Eye (tissue), 1 donor: ENCODE results near the gene TMEM231.
A peak's percentile ranks its signal among the peaks of the same experiment; 100 is the strongest.
"Not testable (repeated sequence)": the region's sequence is repeated elsewhere in the genome, so short reads cannot be mapped to it uniquely, and the experiment has no call there.

Source experiments
- DNase-seq: peaks from one replicate; pipeline ENCODE4 v3.0.0-alpha.2; 2015

The TMEM231 gene, protein sequence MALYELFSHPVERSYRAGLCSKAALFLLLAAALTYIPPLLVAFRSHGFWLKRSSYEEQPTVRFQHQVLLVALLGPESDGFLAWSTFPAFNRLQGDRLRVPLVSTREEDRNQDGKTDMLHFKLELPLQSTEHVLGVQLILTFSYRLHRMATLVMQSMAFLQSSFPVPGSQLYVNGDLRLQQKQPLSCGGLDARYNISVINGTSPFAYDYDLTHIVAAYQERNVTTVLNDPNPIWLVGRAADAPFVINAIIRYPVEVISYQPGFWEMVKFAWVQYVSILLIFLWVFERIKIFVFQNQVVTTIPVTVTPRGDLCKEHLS

DNA sequence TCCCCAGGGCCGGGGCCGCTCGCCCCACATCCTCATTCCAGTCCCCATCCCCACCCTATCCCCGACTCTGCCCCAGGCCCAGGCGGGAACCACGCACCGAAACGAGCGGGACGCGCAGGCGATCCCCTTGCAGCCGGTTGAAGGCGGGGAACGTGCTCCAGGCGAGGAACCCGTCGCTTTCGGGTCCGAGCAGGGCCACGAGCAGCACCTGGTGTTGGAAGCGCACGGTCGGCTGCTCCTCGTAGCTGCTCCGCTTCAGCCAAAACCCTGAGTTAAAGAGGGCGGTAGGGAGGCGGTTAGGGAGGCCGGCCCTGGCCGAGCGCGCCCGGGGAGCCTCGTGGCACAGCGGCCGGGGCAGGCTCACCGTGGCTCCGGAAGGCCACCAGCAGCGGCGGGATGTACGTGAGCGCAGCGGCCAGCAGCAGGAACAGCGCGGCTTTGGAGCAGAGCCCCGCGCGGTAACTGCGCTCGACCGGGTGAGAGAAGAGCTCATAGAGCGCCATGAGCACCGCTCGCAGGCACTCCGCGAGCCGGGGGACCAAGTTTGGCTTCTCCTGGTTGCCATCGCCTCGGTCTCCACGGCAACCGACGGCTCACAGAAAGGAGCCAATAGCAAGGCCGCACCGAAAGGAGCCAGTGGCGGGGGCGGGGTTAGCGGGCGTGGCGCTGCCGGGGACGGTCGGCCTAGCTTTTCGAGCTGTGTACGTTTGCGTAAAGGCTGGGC is at the start of gene TMEM231:
Gene TMEM231 (minus strand): TSS at position 546 of the 724 bp plus-strand sequence. CDS start 43 bp downstream, at position 503.
- DNase-seq: peak; percentile 98

- no peak for DNase-seq
Observed at GRCh38 chr16:75603241-75603640, 47.2 kb upstream of the TMEM231 start.

DNA sequence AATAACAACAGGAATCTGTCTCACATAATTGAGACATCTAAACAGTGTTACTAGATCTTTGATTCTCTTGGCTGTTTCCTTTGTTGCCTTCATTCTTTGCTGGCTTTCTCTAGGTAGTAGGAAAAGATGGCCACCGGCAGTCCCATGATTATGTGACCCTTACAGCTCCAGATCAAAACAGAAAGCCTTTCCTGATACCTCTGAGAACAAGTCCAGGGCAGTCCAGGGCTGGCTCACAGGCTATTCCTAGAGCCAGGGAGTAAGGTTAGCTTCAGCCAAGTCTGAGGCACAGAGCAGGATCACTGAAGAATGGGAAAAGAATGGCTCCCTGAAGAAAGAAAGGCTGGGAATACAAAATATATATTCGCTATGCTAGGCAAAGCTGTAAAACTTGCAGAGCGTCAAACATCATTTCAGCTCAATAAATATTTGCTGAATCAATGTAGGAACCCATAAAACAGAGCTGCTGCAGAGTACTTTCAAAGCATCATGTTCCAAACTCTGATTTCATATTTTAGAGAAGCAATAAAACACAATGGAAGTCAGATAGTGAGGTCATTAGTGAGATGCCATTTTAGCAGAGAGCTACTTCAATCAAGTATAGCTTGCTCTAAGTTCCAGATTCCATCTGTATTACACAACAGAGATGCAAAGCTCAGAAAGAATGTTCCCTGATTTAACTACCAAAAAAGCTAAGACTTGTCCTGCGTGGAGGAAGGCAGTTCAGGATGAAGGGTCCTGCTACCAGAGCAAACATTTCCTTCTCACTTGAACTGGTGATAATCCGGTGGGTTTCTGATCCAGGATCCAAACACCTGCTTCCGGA is 43.6 kb upstream of the TMEM231 start:
- DNase-seq: no peak

DNA sequence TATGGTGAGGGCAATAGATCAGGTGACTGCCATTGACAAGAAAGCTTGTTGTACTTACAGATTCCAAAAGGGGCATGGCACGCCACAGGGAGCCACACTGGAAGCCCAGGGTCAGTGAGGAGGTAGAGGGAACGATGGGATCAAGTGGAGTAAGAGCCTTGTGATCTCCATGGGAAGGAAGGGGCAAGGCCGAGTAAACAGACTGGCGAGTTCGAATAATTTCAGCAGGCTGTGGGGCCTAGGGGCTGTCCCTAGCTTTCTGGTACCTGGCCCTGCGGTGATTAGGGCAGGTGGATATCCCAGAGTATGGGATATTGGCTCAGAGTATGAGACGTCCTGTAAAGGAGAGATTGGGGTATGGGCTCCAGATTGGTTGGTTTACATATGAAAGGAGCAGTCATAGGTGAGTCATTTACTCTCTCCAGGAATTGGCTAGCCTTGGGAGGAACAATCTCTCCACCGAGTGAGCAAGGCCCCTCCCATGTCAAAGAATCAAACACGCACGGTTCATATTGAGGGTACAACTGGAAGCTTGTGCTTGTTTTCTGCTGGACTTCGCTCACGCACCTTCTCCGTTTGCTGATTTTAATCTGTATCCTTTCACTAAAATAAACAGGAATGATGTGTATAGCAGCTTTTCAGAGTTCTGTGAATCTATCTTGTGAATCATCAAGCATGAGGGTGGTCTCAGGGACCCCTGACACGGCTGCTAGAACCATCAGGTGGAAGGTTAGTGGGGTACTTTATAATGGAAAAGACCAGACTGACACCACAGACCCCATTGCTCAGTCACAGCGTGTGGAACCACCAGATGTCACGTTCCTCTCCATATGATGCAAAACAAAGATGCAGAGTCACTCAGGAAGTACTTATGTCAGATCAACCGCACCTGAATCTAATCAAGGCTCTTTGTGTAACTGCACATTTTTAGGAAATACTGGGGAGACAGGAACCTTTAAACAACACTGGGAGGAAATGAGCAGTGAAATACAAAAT is 38.1 kb upstream of the TMEM231 start:
- peak; percentile 5 for DNase-seq

GRCh38 chr16:75593308-75593707 is 37.3 kb upstream of the TMEM231 start:
- no peak for DNase-seq

- DNase-seq: not testable (repeated sequence)
Observed at GRCh38 chr16:75591927-75592326, 35.9 kb upstream of the TMEM231 start.

GRCh38 chr16:75590920-75591843 is 35.1 kb upstream of the TMEM231 start:
- peak; percentile 74 for DNase-seq

- DNase-seq: no peak
Observed at GRCh38 chr16:75589306-75589705, 33.3 kb upstream of the TMEM231 start.

GRCh38 chr16:75588716-75589115 is 32.7 kb upstream of the TMEM231 start:
- DNase-seq: no peak

DNA sequence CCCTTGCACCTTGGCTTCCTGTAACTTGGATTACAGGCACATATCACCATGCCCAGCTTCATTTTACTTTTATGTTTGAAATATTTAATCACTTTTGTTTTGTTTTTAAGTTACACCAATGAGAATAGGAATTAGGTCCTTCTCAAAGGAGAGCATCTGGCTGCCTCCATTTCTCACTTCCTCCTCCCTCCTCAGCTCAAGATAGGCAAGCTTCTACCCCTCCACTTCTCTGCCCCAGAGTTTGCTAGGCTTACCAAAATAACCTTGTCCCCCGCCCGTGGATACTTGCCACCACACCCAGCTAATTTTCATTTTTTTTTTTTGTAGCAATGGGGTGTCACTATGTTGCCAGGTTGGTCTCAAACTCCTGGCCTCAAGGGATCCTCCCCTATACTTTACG is 28.1 kb upstream of the TMEM231 start:
- no peak for DNase-seq

DNA sequence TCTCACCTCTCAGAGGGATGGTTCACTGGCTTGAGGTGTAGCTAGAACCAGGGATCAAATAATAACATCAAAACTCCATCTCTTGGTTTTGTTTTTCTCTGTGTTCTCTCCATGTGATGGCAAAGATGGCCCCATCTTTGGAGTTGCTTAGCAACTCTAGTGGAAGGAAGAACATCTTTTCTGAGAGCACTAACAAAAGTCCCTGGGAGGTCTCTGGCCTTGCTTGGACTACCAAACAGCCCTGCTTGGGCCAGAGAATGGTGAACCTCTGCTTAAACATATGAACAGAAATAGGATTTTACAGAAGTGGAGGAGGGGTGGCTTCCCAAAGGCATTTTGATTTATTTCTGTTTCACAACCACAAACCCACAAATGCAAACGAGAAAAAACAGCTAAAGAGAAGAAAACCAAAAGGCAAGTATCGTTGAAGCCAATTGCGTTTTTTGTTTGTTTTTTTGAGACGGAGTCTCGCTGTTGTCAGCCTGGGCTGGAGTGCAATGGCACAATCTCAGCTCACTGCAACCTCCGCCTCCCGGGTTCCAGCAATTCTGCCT is 23.3 kb upstream of the TMEM231 start:
- DNase-seq: no peak

DNA sequence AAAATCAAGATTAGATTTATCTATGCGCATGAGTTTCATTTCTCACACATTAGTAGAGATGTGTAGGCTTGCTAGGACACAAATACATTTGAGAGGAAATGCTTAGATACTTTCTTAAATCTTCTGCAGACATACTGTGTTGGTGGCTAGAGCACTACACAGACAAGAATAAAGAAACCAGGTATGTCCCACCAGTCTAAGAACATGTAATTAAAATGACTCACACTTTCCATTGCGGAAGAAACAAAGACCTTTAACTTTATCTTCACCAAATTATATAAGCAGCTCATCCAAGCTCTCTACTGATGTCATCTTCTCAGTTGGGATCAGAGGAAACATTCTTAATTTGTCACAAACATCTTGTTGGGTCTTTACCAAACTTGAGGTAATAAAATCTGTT is 22.7 kb upstream of the TMEM231 start:
- DNase-seq: no peak

DNA sequence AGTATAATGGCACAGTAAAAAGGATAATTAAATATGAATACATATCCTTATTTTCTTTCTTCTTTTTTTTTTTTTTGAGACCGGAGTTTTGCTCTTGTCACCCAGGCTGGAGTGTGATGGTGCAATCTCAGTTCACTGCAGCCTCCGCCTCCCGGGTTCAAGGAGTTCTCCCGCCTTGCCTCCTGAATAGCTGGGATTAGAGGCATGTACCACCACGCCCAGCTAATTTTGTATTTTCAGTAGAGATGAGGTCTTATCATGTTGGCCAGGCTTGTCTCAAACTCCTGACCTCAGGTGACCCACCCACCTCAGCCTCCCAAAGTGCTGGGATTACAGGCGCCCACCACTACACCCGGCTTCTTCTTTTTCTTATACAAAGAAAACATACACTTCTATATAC is 22.2 kb upstream of the TMEM231 start:
- no peak for DNase-seq

DNA sequence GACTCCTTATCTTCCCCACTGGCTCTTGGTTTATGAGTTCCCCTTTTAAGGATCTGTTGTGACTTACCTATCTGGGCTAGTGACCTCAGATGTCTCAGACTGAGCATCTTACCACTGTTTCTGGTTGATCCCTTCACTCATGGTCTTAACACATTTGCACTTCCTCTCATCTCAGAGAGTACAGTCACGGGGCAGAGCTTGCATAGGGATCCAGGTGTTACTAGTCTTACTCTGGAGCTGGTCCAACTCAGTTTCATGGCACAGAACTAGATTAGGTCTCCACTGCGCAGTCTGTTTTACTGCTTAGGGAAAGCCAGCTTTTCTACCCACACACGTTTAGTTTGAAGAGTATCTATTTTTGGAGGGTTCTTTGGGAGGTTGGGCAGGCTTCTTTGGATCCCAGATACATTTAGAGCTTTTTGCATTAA is 20.3 kb upstream of the TMEM231 start:
- DNase-seq: no peak

GRCh38 chr16:75575958-75576357 is 19.9 kb upstream of the TMEM231 start:
- DNase-seq: no peak

DNA sequence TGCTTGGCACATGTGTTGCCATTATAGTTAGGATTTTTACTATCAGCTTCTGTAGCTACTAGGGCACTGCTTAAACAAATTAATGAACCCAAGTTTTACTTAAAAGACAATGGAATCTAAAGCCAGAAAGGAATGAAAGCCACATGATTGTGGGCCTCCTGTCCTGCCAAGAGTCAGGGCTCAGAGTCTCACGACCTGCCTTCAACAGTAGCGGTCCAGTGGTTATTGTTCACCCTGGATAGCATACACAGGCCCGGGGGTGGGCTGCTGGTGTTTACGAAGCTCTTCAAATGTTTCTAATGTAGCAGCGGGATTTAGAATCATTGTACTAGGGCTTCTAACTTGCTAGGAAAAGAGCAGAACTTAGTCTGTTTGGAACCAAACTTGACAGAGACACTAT is 17.9 kb upstream of the TMEM231 start:
- no peak for DNase-seq

DNA sequence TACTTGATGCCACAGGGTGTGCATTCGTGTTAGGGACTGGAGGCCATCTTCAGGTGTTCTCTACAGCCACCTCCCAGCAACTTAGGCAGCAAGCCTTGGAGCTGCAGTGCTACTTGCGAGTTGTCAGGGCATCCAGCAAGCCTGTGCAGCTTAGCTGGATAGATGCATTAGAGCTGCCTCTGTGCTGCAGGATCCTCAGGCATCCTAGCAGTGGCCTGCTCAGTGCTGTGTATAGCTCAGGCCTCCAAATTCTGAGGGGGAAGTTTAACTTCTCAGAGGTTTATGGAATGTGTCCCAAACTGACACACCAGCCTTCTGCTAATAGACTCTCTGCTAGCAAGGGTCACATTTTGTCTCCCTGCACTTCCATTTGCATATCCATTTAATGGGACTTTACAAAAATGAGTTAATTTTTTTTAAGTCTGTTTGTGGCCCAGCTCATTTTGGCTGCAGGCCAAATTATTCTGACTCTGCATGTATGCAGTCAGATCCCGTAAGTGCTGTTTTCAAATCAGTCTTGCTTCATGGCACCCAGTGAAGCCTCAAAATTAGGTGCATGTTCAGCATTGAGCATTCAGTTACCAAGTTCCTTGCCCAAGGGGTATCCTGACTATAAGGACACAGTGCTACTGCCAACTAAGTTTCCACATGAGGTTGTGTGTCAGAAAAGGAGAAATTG is 17.0 kb upstream of the TMEM231 start:
- DNase-seq: no peak

DNA sequence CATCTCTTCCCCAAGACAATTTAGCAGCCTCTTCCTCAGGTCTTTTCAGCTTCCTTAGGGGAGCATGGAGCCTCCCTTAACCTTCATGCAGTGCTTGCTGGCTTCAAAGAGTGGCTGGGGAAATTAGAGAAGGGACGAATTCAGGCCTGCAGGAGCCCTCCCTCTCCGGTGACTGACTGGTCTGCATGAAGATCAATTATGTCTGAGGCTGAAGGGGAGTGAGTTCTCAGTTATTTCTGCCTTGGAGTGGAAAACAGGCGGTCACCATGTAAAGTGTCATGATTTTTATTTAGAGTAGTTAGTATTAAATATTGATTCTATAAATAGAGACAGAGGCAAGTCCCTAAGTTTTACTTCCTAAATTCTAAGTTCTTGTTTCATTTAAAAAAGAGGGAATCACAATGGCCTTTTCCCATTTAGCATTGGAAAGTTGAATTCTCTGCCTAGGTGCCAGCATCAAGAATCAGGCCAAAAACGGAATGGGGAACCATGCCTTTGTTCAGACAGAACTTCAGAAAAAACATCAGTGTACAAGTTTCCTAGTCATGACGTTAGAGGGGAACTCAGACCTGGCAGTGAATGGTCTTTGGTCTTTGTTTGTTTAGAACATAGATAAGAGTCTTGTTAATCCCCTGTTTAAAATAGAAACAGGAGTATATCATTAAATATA is 14.5 kb upstream of the TMEM231 start:
- DNase-seq: no peak

DNA sequence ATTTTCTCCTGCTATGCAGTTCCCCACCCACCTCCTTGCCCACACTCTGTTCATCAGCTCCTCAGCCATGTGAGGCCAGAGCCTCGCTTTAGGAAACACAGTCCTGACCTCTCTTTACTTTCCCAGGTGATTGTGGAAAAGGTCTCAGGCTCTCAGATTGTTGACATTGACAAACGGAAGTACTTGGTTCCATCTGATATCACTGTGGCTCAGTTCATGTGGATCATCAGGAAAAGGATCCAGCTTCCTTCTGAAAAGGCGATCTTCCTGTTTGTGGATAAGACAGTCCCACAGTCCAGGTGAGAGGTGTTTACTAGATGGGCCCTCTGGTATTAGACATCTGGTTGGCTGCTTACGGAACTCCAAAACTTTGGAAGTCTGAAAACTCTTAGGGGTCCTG is 11.9 kb upstream of the TMEM231 start:
- no peak for DNase-seq
